Fibroblast of villous mesenchyme (primary cell): Measurements from ENCODE around the gene ACP2. TPM values are rescaled to one million over a fixed set of nuclear protein-coding genes. Genes with fewer than 3 reads are reported as not detected.

ENCODE experiments used
- DNase-seq: peaks from one replicate; pipeline ENCODE4 v3.0.0-alpha.2; 2010; ENCODE audit warnings: low read depth
- H3K4me3 ChIP-seq: 2 replicates; pipeline ENCODE4 v1.5.1; 2011; ENCODE audit warnings: low read depth, mild to moderate bottlenecking, low read length
- CTCF ChIP-seq: IDR thresholded peaks from 2 replicates; pipeline ENCODE4 v1.5.1; 2012; ENCODE audit warnings: low read depth, mild to moderate bottlenecking, low read length; ENCODE audit not compliant: insufficient read depth
- total RNA-seq: library from RNA; depleted of rRNA; stranded (reverse); fragments of >200 nt; gene quantifications from 2 replicates; pipeline ENCODE4 v1.2.3, GENCODE V29; 2012

Gene ACP2
- total RNA-seq, 1 donor = 35.4 TPM

- no peak overlapping the region for H3K4me3 ChIP-seq
- DNase-seq = no peak
- TF ChIP-seq CTCF = no peak
Observed at GRCh38 chr11:47274495-47275235, 26.1 kb upstream of the ACP2 start.

- TF ChIP-seq CTCF = no peak
Observed at GRCh38 chr11:47272706-47273105, 24.1 kb upstream of the ACP2 start.

GRCh38 chr11:47271961-47272661, 23.5 kb upstream of the ACP2 start:
- no peak for DNase-seq
- no peak overlapping the region for H3K4me3 ChIP-seq
- no peak for TF ChIP-seq CTCF

More at GRCh38 chr11:47272706-47273105, 24.1 kb upstream of the ACP2 start:
- peak; percentile 47 for DNase-seq
- H3K4me3 ChIP-seq = no peak overlapping the region

- H3K4me3 ChIP-seq = peak overlapping the region; percentile 79
- no peak for DNase-seq
- TF ChIP-seq CTCF = no peak
Observed at GRCh38 chr11:47271328-47271727, 22.7 kb upstream of the ACP2 start.

- TF ChIP-seq CTCF = peak; percentile 15
- DNase-seq = peak; percentile 71
- H3K4me3 ChIP-seq = peak overlapping the region; percentile 79
Observed at GRCh38 chr11:47270331-47271271, 22.0 kb upstream of the ACP2 start.

GRCh38 chr11:47269829-47270305, 21.3 kb upstream of the ACP2 start, which contains the start of gene MADD:
TSS of gene MADD (plus strand) at chr11:47270133.
- H3K4me3 ChIP-seq = peak within 1 kb of the TSS; percentile 79
- DNase-seq = peak; percentile 86
- no peak for TF ChIP-seq CTCF
